ENCODE data around the gene TRAPPC10.
"Not testable (repeated sequence)": the region's sequence is repeated elsewhere in the genome, so short reads cannot be mapped to it uniquely, and the experiment has no call there.

Gene TRAPPC10

DNA sequence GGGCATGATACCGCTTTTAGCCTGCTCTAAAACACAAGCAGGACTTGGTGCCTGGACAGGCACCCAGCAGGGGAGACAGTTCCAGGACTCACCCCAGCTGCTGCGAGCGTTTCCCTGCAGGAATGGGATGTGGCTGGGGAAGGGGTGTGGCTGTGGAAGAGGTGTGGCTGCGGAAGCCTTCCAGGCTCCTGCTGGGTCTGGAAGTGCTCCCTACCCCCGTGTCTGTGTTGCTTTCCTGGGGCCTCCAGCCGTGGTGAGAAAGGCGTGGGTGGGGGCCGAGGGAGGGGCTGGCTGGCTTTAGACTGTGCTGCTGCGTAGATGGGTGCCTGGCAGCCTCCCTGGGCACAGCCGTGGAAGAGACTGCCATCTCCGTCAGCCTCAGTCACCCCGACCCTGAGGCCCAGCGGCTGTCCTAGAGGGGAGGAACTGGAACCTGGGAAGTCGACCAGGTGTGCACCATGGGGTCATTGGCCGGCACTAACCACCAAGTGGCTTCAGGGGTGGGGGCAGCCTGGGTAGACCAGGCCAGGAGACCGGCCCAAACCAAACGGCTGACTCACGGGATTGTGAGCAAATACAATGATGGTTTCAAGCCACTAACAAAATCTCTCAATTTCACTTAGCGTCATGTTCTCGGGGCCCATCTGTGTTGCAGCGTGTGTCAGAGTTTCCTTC, 141.2 kb downstream of the TRAPPC10 start:
- not testable (repeated sequence) for DNase-seq

DNA sequence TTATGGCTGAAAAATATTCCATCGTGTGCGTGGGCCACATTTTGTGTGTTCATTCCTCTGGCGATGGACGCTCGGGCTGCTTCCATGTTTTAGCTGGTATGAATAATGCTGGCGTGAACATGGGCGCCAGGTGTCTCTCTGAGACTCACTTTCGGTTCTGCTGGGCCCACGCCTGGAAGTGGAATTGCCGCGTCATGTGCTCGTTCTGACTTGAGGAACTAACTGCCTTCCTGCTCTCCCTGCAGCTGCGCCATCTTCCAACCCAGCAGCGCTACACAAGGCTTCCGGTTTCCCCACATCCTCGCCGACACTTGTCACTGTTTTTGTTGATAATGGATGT, 141.8 kb downstream of the TRAPPC10 start:
- not testable (repeated sequence) for DNase-seq

DNA sequence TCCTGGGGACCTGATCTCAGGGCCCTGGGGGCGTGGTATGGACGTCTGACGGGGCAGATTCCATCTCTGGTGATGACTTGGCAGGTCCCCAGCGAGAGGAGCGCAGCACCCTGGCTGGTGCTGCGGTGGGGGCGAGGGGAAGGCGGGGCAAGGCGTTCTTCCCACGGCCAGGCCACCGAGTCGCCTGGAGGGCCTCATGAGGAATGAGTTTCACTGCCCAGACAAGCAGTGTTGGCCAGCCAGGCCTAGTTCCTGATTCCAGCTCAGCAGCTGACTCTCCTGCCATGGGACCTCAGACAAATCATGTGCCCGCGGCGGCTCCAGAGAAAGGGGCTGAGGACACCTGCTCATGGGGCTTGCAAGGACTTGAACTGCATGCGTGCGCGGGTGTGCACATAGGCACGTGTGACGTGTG, 142.7 kb downstream of the TRAPPC10 start:
- not testable (repeated sequence) for DNase-seq

DNA sequence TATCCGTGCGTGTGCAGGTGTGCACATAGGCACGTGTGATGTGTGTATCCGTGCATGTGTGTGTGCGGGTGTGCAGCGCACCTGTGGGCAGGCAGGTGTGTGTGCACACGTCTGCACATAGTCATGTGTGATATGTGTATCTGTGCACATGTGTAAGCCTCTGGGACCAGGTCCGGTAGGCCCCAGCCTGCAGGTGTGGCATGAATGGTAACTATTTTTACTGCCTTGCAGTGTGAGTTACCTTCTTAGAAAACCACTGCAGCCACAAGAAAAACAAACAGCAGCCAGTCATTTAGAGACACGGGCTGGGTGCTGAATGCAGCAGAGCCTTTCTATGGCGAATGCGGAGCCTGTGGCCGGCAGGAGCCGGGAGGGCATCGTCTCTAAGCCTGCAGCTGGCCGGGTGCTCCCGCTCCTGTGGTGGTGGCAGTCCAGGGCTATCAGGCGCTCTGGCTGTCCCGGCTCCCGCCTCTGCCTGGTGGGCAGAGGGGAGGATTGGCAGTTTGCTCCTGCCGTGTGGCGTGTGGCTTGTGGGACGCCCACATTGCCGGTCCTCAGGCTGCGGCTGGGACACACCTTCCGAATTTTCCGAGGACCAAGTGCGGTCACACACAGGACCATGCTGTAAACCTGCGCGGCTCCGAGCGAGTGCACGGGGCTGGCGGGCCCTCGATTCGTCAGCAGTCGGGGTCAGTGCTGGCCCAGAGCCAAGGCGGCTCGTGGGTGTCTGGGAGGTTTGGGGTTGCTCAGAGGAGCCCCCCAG, 143.3 kb downstream of the TRAPPC10 start:
- DNase-seq, result not testable (repeated sequence)

DNA sequence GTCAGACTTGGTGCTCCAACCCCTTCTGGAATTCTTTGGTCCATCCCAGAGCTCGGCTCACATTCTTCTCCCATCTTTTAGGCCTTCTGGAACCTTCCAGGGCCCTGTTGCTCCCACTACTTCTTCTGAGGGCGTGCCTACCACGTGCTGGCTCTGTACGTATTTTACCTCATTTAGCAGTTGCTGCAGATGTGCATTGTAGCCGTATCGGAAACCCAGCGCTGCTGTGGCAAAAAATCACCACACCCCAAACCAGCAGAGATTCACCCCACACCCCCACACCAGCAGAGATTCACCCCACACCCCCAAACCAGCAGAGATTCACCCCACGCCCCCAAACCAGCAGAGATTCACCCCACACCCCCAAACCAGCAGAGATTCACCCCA, 143.9 kb downstream of the TRAPPC10 start:
- DNase-seq, result not testable (repeated sequence)

Measured in DMS153 (cell line).